GM18508 (cell line): Measurements from ENCODE around the gene GRHL3.

Experiments
- ATAC-seq: cut with Tn5 transposase; IDR thresholded peaks from one replicate; pipeline ENCODE4 v1.9.1; 2021; ENCODE audit warnings: moderate number of reproducible peaks; ENCODE audit not compliant: insufficient read depth, unreplicated experiment

GRHL3 gene

DNA sequence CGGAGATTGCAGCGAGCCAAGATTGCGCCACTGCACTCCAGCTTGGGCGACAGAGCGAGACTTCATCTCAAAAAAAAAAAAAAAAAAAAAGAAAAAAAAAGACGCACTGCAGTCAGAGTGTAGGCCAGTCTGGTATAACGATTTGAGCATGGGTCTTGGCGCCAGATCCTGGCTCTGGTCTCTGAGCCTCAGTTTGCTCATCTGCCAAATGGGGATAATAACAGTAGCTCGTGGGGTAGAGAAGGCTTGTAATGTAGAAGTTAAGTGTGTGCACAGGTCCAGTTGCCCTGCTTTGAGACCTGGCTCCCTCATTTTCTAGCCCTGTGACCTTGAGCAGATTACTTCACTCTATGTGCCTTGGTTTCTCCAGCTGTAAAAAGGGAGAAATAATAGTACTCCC is 26.3 kb upstream of the GRHL3 start:
- no peak for ATAC-seq

DNA sequence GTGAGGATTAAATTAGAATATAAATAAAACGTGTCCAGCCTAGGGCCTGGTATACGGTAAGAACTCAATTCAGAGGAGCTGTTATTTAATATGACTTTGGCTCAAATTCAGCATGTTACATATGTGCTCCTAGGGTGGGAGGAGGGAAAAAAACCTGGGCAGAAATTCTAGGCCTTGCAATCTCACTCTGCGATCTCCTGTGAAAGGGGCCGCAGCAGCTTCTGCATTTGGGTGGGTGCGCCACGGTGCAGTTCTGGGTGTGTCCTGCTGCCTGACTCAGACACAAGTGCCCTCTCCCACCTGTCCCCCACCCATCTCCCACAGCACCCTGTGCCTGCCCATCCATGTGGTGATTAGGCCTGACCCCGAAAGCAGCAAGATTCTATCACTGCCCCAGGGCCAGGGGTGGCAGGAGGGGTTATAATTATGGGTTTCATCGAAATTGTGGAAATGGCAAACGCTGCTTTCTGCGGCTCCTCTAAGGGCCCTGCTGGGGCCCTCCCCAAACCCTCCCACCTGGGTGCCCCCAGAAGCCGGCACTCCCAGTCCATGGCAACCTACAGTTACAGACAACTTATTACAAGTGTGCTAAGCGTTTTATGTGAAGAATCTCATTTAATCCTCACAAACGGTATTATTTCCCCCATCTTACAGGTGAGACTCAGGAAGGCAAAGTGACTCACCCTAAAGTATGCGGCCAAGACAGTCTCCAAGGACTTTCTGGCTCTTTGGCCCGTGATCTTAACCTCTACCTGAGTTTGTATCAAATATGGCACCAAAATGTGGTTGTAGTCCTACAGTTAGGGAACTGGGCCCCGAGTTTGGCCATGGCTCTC is 25.5 kb upstream of the GRHL3 start:
- ATAC-seq: no peak

DNA sequence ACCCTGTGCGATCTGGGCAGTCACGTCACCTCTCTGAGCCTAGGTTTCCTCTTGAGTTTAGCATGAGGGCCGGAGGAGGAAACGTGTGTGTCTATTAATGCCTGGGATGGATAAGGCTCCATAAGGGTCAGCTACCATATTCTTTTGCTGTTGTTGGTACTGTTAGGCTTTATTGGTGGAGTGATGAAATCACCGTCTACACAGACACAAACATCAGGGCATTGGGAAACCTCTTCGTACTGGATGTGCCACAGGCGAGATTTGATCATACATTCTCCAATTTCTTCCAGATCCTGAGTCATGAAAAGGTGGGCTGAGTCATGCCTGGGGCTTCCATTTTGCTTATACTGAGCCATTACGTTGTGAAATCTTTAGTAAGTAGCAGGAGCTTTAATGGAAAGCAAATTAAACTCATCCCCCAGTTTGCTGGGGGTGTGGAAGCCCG is 24.9 kb upstream of the GRHL3 start:
- no peak for ATAC-seq

DNA sequence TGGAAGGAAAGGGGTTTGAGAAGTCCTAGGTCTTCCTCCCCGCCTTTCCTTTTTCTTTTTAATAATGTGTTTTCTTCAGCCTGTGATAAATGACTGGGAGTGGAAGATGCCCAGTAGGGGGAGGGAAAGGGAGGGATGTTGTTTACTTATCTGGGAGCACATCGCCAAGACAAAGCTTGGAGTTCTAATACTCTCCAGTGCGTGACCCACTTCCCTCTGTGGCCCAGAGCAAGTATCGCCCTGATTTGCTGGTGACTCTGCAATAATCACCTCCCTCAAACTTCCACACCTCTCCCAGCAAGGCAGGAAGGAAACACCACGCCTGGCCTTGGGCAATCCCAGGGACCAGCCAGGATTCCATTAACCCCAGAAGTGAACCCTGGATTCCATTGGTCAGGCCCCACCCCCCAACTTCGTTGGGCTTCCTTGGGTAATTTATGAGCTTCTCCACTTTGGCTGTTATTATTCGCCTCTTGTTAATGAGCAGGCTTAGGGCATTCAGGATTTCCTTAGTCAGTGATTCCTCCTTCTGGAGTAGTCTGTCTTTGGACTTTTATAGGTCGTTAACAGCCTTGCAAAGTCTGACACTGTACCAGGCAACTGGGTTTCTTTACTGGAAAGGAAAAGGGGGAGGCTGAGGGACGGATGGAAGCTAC is 24.3 kb upstream of the GRHL3 start:
- no peak for ATAC-seq

DNA sequence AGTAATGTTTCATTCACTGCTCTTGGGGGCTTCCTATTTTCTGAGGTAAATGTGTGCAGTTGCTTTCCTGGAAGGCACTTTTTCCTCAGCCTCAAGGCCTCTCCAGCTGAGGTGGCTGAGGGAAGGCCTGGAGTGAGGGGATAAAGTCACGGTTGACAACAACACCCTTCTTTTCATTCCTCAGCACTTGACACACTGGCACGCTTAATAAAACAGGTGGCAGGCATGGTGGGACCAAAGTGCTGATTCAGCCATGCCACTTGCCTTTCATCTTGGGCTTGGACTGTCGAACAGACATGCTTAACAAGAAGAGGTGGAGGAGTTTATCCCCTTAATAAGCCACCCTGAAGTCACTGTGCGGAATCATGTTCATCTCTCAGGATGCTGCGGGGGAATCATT is 23.6 kb upstream of the GRHL3 start:
- ATAC-seq: no peak

DNA sequence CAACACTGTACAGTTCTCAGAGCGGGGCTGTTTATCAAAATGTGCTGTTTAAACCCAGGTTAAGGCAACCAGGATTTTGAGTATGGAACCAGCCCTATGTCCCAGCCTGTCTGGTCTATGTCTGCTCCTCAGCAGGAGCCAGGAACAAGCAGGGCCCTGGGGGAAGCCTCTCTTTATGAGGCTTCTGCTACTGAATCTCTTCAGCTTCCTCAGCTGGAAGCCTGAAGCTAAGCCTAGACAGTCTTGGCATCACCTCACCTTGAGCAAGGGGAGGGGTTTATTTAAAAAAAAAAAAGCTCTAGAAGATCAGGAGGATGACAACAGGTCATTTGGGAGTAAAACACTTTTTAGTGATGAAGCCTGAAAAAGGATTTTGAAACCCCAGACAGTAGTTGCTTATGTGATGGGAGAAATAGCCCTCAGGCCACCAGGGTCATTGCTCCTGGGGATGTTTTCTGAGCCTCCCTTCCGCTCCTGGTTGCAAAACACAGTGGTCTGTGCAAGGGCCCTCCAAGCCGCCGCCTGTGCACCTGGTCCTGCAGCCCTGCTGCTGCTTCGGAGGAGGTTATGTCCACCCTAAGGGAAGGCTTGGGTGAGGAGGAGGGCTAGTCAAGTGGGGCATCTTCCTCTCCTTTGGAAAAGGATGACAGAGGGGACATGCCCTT is 21.8 kb upstream of the GRHL3 start:
- no peak for ATAC-seq

DNA sequence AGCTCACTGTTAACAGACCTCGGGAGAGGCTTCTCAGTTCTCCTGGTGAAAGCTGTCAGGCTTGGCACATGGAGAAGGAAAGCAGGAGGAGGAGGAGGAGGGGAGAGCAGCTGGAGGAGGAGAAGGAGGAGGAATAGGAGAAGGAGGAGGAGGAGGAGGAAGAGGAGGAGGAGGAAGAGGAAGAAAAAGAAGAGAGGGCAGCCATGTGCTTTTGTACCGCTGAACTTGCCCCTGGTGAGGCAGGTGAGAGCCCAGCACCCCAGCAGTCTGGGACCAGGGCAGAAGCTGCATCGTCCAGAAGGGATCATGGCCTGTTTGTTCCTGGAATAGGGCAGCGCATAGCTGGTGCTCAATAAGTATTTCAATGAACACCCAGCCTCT is 21.3 kb upstream of the GRHL3 start:
- ATAC-seq: no peak

DNA sequence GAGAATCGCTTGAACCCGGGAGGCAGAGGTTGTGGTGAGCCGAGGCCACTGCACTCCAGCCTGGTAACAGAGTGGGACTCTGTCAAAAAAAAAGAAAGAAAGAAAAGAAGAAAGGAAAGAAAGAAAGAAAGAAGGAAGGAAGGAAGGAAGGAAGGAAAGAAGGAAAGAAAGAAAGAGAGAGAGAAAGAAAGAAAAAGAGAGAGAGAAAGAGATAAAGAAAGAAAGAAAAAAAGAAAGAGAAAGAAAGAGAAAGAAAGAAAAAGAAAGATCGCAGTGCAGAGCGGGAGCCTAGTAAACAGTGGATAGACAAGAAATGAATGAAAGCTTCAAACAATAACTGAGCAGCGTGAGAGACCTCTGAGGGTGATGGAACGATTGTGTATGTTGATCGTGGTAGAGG is 20.6 kb upstream of the GRHL3 start:
- no peak for ATAC-seq

DNA sequence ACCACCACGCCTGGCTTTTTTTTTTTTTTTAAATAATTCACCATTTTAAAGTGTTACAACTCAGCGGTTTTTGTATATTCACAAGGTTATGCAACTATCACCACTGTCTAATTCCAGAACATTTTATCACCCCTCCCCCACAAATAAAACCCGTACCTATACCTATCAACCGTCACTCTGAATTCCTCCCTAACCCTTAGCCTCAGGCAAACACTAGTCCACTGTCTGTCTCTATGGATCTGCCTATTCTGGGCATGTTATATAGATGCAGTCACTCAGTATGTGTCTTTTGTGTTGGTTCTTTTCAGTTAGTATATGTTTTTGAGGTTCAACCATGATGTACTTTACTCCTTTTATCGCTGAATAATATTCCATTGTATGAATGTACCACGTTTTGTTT is 19.3 kb upstream of the GRHL3 start:
- ATAC-seq: no peak

DNA sequence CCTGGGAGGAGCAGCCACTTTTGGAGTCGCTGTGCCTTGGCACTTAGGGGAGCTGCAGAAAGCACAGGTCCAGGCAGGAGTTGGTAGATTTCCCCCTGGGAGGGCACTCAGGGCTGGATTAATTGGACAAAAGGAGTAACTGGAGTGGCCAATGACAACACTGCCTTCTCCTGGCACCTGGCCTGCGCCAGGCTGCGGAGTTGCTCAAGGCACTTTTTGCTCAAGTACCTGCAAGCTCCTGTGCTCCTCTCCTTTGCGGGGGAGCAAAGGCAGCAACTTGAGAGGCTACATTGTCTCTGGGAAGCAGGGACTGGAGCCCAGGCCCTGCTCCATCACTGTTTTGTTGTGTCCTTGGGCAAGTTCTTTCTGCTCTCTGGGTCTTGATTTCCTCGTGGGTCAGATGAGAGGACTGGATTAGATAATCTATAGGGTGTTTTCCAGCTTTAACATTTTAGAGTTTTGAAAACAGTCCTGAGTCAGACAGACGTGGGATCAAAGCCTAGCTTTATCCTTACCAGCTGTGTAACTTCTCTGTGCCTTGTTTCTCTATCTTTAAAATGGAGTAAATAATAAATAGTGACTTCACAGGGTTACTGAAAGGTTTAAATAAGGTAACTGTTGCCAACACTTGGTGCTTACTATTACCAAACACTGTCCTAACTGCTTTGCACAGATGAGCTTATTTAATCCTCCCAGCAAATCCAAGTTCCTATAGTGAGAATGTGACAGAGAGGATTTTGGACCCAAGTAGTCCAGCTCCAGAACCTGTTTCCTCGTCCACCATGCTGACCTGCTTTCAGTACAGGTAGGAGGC is 18.0 kb upstream of the GRHL3 start:
- no peak for ATAC-seq

DNA sequence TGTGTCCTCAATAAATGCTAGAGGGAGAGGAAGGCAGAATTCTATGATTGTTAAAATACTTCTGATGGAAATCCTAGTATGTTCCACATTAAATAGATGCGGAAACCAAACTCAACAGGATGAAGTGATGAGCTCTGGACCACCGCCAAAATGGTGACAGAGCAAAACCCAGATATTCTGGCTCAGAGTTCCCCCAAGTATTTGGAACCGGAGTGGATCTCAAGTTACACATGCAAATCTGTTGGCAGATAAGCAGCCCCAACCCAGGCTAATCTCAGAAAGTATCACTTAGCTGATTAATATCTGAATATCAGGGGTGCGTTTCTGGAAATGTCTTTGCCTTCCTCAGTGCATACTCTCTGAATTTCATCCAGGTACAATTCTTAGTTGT is 17.4 kb upstream of the GRHL3 start:
- no peak for ATAC-seq

DNA sequence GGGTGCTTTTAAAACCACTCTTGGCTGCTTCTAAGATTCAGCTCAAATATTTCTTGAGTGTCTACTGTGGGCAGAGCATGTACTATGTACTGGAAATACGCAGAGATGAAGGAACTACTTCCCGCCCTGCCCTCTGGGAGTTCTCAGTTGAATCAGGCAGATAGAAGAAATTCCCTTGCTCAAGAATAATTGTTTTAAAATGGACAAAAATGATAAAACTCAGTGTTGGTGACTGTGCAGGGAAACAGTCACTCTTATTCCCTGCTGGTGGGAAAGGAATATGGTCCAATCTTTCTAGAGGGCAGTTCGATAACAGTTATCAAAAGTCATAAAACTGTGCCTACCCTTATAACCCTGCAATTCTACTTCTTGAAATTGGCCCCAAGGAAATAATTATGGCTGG is 16.9 kb upstream of the GRHL3 start:
- no peak for ATAC-seq

DNA sequence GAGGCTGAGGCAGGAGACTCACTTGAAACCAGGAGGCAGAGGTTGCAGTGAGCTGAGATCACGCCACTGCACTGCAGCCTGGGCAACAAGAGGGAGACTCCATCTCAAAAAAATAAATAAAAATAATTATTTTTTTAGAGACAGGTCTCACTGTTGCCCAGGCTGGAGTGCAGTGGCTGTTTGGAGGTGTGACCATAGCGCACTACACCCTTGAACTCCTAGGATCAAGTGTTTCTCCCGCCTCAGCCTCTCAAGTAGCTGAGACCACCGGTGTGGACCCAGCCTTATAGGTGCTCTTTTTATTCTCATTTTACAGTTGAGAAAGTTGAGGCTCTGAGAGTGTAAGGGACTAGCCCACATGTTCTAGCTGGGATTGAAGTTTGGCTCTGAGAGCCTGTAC is 15.6 kb upstream of the GRHL3 start:
- no peak for ATAC-seq

DNA sequence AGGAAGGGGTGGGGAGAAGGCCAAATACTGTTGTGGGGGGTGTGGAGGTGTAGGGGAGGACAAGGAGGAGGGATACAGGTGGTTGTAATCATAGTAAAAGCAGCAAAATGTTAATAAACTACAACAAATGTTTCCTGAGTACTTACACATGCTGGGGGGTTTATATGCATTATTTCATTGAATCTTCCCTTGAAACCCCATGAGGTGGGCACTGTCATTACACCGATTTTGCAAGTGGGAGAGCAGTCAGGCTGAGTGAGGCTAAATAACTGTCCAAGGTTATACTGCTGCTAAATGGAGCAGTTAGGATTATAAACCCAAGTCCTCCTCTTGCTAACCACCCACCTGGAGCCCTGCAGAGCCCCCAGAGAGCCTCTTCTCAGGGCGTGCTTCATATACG is 14.4 kb upstream of the GRHL3 start:
- no peak for ATAC-seq

DNA sequence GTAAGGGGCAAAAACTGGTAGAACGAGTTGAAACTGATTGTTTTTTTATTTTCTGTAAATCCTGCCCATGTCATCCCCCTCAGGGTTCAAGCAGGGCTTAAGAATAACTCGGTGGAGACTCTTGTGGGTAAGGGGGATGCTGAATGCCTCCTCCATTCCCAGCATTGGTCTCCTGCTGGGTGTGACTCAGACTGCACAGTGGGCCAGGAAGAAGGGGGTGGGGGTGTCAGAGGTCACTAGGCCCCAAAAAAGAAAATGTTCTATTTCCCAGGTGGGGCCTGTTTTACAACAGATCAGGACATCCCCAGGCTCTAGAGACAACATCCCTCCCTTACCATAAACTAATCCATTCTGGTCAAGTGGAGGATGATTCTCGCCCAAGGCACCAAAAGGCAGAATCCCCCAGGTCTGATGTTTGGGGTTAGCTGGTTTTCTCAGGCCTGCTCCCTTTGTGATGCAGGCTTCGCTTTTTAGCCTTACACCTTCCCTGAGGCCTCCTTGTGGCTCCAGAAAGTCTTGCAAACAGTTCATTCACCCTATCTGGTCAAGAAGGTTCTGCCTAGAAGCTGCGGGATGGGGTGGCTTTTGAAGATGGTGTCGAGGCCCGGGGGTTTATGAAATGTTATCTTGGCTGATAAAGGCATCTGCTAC is 10.7 kb upstream of the GRHL3 start:
- no peak for ATAC-seq

DNA sequence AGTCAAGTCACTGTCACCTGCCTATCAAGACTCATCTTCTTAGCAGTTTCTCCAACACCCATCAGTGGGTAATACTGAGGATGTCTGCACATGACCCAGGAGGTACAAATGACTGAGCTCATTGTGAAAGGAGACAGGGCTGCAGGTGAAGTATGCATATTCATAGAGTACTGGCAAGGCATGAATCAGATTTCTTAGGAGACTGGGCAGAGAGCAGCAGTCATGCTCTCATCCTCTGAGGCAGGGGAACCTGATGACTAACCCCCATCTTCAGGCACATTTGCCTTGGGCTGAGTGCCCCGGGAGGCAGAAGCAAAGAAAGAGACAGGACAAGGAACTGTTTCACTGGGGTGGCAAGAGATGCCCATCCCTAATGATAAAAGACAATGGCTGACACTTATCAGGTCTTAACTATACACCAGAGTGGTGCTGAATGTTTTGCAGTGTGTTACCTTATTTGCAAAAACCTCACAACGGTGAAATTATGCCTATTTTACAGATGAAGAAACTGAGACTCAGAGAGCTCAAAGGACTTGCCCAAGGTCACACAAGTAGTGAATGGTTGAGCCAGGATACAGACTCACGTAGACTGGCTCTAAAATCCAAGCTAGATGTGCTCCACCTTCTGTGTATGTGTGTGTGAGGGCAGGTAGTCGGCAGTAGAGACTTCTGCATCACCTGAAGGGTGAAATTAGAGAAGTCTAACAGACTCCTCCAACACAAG is 9.2 kb upstream of the GRHL3 start:
- ATAC-seq: no peak

DNA sequence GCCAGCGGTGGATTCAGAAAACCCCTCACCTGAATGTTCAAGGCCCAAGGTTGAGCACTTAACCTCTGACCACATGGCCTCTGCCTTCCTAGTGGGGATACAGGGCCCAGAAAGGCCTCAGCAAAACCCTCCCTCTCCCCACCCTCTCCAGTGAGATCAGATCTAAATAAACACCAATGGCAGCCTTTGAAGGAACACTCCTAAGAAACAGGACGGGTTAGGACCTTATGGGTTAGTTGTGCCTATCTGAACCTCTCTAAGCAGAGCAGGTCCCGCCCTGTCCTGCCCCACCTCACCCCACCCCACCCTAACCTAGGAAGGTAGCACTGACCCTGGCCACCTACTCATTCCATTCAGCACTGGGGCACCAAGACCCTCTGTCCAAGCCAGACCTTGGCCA is 7.9 kb upstream of the GRHL3 start:
- ATAC-seq: no peak

DNA sequence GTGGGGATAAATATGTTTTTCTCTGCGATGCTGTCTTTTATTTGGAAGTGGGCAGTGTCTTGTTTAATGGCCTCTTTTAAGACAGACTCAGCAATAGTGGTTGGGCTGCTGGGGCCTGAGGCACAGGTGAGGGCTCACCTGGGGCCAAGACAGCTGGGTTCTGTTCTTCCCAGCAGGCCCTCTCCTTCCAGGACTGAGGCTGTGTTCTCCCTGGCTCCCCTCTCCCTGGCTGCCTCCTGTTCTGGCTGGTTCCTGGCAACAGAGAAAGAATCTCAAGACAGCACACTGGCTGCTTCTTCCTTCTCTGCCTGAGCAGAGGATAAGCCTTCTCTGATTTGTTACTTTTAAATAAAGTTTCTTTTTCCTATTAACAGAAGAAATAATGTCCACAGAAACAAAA is 7.4 kb upstream of the GRHL3 start:
- no peak for ATAC-seq

DNA sequence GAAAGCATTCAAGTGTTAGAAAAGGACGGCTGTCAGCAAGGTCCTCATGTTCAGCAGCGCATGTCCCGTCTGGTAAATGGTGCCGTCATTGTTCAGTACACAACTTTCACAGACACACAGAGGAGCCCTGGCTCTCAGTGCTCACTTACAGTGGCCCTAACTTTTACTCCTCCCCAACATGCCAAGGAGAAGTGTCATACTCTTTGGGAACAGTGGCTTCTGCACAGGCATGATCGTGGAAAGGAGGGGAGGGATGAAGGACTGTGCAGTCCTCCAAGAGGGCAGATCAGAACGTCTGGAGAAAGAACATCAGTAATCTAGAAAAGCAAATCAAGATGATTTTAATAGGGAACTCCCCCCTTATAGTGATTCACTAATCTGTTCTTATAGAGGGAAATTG is 3.8 kb upstream of the GRHL3 start:
- no peak for ATAC-seq

DNA sequence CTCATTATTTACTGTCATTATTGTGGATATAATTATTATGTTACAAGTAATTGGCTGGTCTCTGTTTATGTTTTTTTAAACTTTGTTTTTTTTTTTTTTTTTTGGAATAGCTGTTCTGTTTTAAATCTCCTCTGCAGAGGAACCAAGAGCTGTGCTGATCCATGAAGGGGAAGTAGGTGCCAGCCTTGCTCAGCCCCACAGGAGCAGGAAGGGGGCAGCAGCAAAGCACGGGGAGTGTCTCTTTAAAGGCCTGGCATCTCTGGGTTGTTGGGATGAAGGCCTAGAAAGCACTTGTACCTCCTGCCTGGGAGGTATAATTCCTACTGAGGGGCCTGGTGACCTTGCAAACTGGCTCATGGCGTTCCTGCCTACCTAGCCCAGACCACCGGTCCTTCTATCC is 2.5 kb upstream of the GRHL3 start:
- ATAC-seq: no peak
